Neural progenitor cell (in vitro differentiated cells): ENCODE results near the gene LGALS3. TPM values are rescaled to one million over a fixed set of nuclear protein-coding genes. Genes with fewer than 3 reads are reported as not detected.

Source experiments
- DNase-seq: peaks from one replicate; pipeline ENCODE4 v3.0.0-alpha.2; 2016; ENCODE audit warnings: low spot score
- H2AFZ ChIP-seq: fragments of 200-600 bp; sonication (generic); replicated peaks from 2 replicates; pipeline ENCODE4 v1.6.1; 2016; ENCODE audit warnings: antibody characterized with exemption
- H3F3A ChIP-seq: fragments of 200-600 bp; sonication (generic); 2 replicates; pipeline ENCODE4 v1.6.1; 2016; ENCODE audit warnings: antibody characterized with exemption, low read depth
- H3K27ac ChIP-seq: fragments of 200-600 bp; sonication (generic); 2 replicates; pipeline ENCODE4 v1.5.1; 2016; ENCODE audit warnings: mild to moderate bottlenecking
- H3K27me3 ChIP-seq: fragments of 200-600 bp; sonication (generic); 2 replicates; pipeline ENCODE4 v1.6.1; 2016; ENCODE audit warnings: mild to moderate bottlenecking, moderate library complexity
- H3K36me3 ChIP-seq: fragments of 200-600 bp; sonication (generic); 2 replicates; pipeline ENCODE4 v1.5.1; 2016
- H3K4me1 ChIP-seq: fragments of 200-600 bp; sonication (generic); 2 replicates; pipeline ENCODE4 v1.6.1; 2016; ENCODE audit warnings: mixed run types
- H3K4me2 ChIP-seq: fragments of 200-600 bp; sonication (generic); 2 replicates; pipeline ENCODE4 v1.6.1; 2016
- H3K4me3 ChIP-seq: fragments of 200-600 bp; sonication (generic); 2 replicates; pipeline ENCODE4 v1.5.1; 2016
- H3K79me2 ChIP-seq: fragments of 200-600 bp; sonication (generic); 2 replicates; pipeline ENCODE4 v1.6.1; 2016; ENCODE audit warnings: low read depth
- H3K9ac ChIP-seq: fragments of 200-600 bp; sonication (generic); 2 replicates; pipeline ENCODE4 v1.6.1; 2016
- H3K9me3 ChIP-seq: fragments of 200-600 bp; sonication (generic); 2 replicates; pipeline ENCODE4 v1.5.1; 2016; ENCODE audit warnings: low read depth
- H4K20me1 ChIP-seq: fragments of 200-600 bp; sonication (generic); 2 replicates; pipeline ENCODE4 v1.6.1; 2016; ENCODE audit warnings: low read depth
- H3K27ac Mint-ChIP-seq: 3 replicates; pipeline ENCODE4 v1.8.0; 2021; ENCODE audit warnings: mixed read lengths
- H3K27me3 Mint-ChIP-seq: 2 replicates; pipeline ENCODE4 v1.8.0; 2022; ENCODE audit warnings: low read depth, mild to moderate bottlenecking, inconsistent platforms, moderate library complexity, mixed read lengths; ENCODE audit not compliant: insufficient read depth
- H3K36me3 Mint-ChIP-seq: 3 replicates; pipeline ENCODE4 v1.8.0; 2021; ENCODE audit warnings: mixed read lengths
- H3K4me1 Mint-ChIP-seq: 3 replicates; pipeline ENCODE4 v1.8.0; 2021; ENCODE audit warnings: mixed read lengths
- H3K4me3 Mint-ChIP-seq: 3 replicates; pipeline ENCODE4 v1.8.0; 2021; ENCODE audit warnings: mild to moderate bottlenecking, moderate library complexity, mixed read lengths
- H3K9me3 Mint-ChIP-seq: 3 replicates; pipeline ENCODE4 v1.8.0; 2020; ENCODE audit warnings: mixed read lengths
- EZH2 ChIP-seq: fragments of 200-600 bp; sonication (generic); IDR thresholded peaks from 2 replicates; pipeline ENCODE4 v1.6.1; 2017; ENCODE audit warnings: antibody characterized with exemption, mild to moderate bottlenecking, moderate library complexity
- EZH2phosphoT487 ChIP-seq: fragments of 200-600 bp; sonication (generic); IDR thresholded peaks from 2 replicates; pipeline ENCODE4 v1.6.1; 2017; ENCODE audit warnings: antibody characterized with exemption
- total RNA-seq: library from RNA; depleted of rRNA; stranded (reverse); fragments of >200 nt; gene quantifications from 2 replicates; pipeline ENCODE4 v1.2.3, GENCODE V29; 2015; ENCODE audit warnings: low replicate concordance
- TF ChIP-seq, protein P1 (sequence below): fragments of 200-600 bp; sonication (generic); IDR thresholded peaks from 2 replicates; pipeline ENCODE4 v1.5.1; 2017; ENCODE audit warnings: antibody characterized with exemption, mild to moderate bottlenecking

The LGALS3 gene
- total RNA-seq, 1 donor from 2014 or later: not detected

DNA sequence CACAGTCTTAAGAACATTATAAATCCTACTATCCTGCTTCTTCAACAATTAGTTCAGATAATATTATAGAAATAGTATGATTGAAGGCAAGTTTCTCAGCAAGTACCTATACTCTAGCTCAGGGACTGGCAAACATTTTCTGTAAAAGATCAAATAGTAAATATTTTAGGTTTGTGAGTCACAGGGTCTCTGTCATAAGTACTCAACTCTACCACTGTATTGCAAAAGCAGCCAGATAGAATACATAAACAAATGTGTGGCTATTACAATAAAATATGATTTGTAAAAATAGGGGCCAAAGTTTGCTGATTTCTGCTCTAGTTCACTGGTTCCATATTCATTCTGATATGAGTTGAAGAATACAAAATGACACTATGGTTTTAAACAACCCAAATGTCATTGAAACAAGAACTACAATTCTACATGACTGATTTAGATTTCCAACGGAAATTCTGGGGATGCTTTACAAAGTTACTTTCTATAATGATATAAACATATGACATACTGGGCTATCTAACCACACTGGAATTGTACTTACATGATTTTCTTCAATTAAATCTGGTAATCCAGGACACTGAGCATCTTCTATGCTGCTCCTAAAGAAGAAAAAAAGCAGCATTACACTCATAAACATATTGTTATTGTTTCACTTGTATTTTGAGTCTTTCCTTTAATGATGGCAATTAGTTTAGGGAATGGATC lies 23.2 kb downstream of the LGALS3 start:
- Mint-ChIP-seq H3K4me1 (no peaks in the 10 kb centered on the region), H3K36me3 (peaks cover 24% of the 10 kb centered on the region), H3K9me3 (no peaks in the 10 kb centered on the region), H3K27me3 (no peaks in the 10 kb centered on the region), H3K27ac (no peak overlapping the region), H3K4me3 (no peak overlapping the region)
- Histone ChIP-seq H3K27ac (no peak overlapping the region), H2AFZ (no peak overlapping the region), H3K4me1 (no peaks in the 10 kb centered on the region), H3K36me3 (peaks cover 53% of the 10 kb centered on the region), H3K9me3 (no peaks in the 10 kb centered on the region), H4K20me1 (peaks cover 3% of the 10 kb centered on the region), H3K4me2 (no peak overlapping the region), H3F3A (peaks cover 12% of the 10 kb centered on the region), H3K27me3 (no peaks in the 10 kb centered on the region), H3K79me2 (no peaks in the 10 kb centered on the region), H3K9ac (no peak overlapping the region), H3K4me3 (no peak overlapping the region)
- TF ChIP-seq, protein P1, sequence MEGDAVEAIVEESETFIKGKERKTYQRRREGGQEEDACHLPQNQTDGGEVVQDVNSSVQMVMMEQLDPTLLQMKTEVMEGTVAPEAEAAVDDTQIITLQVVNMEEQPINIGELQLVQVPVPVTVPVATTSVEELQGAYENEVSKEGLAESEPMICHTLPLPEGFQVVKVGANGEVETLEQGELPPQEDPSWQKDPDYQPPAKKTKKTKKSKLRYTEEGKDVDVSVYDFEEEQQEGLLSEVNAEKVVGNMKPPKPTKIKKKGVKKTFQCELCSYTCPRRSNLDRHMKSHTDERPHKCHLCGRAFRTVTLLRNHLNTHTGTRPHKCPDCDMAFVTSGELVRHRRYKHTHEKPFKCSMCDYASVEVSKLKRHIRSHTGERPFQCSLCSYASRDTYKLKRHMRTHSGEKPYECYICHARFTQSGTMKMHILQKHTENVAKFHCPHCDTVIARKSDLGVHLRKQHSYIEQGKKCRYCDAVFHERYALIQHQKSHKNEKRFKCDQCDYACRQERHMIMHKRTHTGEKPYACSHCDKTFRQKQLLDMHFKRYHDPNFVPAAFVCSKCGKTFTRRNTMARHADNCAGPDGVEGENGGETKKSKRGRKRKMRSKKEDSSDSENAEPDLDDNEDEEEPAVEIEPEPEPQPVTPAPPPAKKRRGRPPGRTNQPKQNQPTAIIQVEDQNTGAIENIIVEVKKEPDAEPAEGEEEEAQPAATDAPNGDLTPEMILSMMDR: no peak
- TF ChIP-seq EZH2 (no peak), EZH2phosphoT487 (no peak)
- DNase-seq: no peak

DNA sequence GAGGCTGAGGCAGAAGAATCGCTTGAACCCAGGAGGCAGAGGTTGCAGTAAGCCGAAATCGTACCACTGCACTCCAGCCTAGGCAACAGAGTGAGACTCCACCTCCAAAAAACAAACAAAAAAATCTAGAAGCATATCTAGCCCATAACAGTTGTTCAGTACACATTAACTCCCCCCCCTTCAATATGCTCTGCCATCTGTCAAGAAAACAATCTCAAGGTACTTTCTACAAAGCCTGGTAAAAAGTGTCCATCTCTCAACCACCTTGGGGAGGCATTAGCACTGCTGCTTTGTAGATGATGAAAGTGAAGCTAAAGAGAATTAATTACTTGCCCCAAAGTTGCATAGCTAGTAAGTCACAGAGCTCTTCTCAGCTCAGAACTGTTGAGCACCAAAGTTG lies 24.9 kb downstream of the LGALS3 start:
- no peak overlapping the region for H3K27ac Mint-ChIP-seq
- Histone ChIP-seq H3K4me3 (no peak overlapping the region), H3K79me2 (no peaks in the 10 kb centered on the region), H3K36me3 (peaks cover 51% of the 10 kb centered on the region), H3K4me2 (no peak overlapping the region), H3K4me1 (no peaks in the 10 kb centered on the region), H4K20me1 (peaks cover 3% of the 10 kb centered on the region), H3K9me3 (no peaks in the 10 kb centered on the region), H3K27me3 (no peaks in the 10 kb centered on the region), H3K27ac (no peak overlapping the region), H2AFZ (no peak overlapping the region), H3K9ac (no peak overlapping the region), H3F3A (peaks cover 9% of the 10 kb centered on the region)
- peaks cover 27% of the 10 kb centered on the region for H3K36me3 Mint-ChIP-seq
- TF ChIP-seq EZH2 (no peak), EZH2phosphoT487 (no peak)
- TF ChIP-seq, protein P1: no peak
- no peaks in the 10 kb centered on the region for H3K4me1 Mint-ChIP-seq
- H3K9me3 Mint-ChIP-seq: no peaks in the 10 kb centered on the region
- DNase-seq: no peak
- H3K27me3 Mint-ChIP-seq: no peaks in the 10 kb centered on the region
- no peak overlapping the region for H3K4me3 Mint-ChIP-seq

DNA sequence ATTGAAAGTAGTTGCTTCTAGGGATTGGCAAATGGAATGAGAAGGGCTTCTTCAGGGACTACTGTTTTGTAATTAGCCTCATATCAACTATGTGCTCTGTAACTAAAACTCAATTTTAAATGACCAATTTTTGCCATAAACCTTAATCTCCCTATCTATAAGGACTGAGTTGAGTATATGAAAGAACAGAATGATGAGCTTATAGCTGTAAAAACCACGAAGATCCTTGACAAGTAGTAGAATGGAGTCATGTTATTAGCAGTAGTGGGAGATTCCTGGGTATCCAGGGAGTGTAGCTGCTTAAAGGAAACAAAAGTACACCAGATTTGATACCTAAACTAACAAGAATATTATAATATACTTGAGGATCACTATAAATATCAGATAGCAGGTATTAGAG lies 28.0 kb downstream of the LGALS3 start:
- H3K4me2 ChIP-seq: no peak overlapping the region
- Mint-ChIP-seq H3K27ac (no peak overlapping the region), H3K4me1 (no peaks in the 10 kb centered on the region), H3K9me3 (no peaks in the 10 kb centered on the region), H3K27me3 (no peaks in the 10 kb centered on the region), H3K4me3 (no peak overlapping the region), H3K36me3 (peaks cover 32% of the 10 kb centered on the region)
- no peaks in the 10 kb centered on the region for H3K27me3 ChIP-seq
- TF ChIP-seq, protein P1: no peak
- TF ChIP-seq EZH2phosphoT487 (no peak), EZH2 (no peak)
- H3K27ac ChIP-seq: no peak overlapping the region
- no peak for DNase-seq
- peaks cover 3% of the 10 kb centered on the region for H3F3A ChIP-seq
- H4K20me1 ChIP-seq: no peaks in the 10 kb centered on the region
- no peaks in the 10 kb centered on the region for H3K4me1 ChIP-seq
- no peak overlapping the region for H2AFZ ChIP-seq
- no peaks in the 10 kb centered on the region for H3K79me2 ChIP-seq
- no peak overlapping the region for H3K9ac ChIP-seq
- H3K36me3 ChIP-seq: peaks cover 45% of the 10 kb centered on the region
- no peaks in the 10 kb centered on the region for H3K9me3 ChIP-seq
- H3K4me3 ChIP-seq: no peak overlapping the region
